Calu3 (cell line): ENCODE data around the gene CRELD2. TPM values are rescaled to one million over a fixed set of nuclear protein-coding genes. Genes with fewer than 3 reads are reported as not detected.

Experiments used
- BruUV-seq: library from RNA; stranded (reverse); fragments of 400-500 nt; replicated peaks from 2 replicates; lab custom pipeline; 2021; lab: Mats Ljungman, UMichigan
- CTCF ChIA-PET: fragments of 300-600 bp; sonication (Branson Sonifier 250); formaldehyde crosslinking; loops from one replicate; lab custom pipeline; 2022; ENCODE audit warnings: antibody characterized with exemption; lab: Charles Lee
- DNase-seq: peaks from one replicate; pipeline ENCODE4 v3.0.0; 2022
- H3K27ac Mint-ChIP-seq: one replicate; pipeline ENCODE4 v1.8.0; 2022; ENCODE audit warnings: mixed read lengths; ENCODE audit not compliant: unreplicated experiment
- H3K27me3 Mint-ChIP-seq: one replicate; pipeline ENCODE4 v1.8.0; 2022; ENCODE audit warnings: mixed read lengths; ENCODE audit not compliant: unreplicated experiment
- H3K36me3 Mint-ChIP-seq: one replicate; pipeline ENCODE4 v1.8.0; 2022; ENCODE audit warnings: mild to moderate bottlenecking, moderate library complexity, mixed read lengths; ENCODE audit not compliant: insufficient read depth, unreplicated experiment
- H3K4me1 Mint-ChIP-seq: one replicate; pipeline ENCODE4 v1.8.0; 2022; ENCODE audit warnings: mild to moderate bottlenecking, low read depth, mixed read lengths; ENCODE audit not compliant: unreplicated experiment
- H3K4me3 Mint-ChIP-seq: one replicate; pipeline ENCODE4 v1.8.0; 2022; ENCODE audit warnings: mild to moderate bottlenecking, low read depth, moderate library complexity, mixed read lengths; ENCODE audit not compliant: unreplicated experiment
- H3K9me3 Mint-ChIP-seq: one replicate; pipeline ENCODE4 v1.8.0; 2022; ENCODE audit warnings: low read depth, mixed read lengths; ENCODE audit not compliant: unreplicated experiment
- intact Hi-C: fragments of 100-400 bp; cut with micrococcal nuclease; formaldehyde crosslinking; loops from one replicate; pipeline ENCODE4 v1.10.0; 2022; ENCODE audit not compliant: unreplicated experiment
- total RNA-seq: library from RNA; stranded (reverse); gene quantifications from 2 replicates; pipeline ENCODE4 v1.2.3, GENCODE V29; 2022
- TF ChIP-seq, protein P1 (sequence below): fragments of 200-600 bp; IDR thresholded peaks from one replicate; pipeline ENCODE4 v1.8.0; 2022; ENCODE audit warnings: antibody characterized with exemption; ENCODE audit not compliant: unreplicated experiment

The CRELD2 gene
- total RNA-seq, 1 experiment from 2014 or later: 64.6 TPM

DNA sequence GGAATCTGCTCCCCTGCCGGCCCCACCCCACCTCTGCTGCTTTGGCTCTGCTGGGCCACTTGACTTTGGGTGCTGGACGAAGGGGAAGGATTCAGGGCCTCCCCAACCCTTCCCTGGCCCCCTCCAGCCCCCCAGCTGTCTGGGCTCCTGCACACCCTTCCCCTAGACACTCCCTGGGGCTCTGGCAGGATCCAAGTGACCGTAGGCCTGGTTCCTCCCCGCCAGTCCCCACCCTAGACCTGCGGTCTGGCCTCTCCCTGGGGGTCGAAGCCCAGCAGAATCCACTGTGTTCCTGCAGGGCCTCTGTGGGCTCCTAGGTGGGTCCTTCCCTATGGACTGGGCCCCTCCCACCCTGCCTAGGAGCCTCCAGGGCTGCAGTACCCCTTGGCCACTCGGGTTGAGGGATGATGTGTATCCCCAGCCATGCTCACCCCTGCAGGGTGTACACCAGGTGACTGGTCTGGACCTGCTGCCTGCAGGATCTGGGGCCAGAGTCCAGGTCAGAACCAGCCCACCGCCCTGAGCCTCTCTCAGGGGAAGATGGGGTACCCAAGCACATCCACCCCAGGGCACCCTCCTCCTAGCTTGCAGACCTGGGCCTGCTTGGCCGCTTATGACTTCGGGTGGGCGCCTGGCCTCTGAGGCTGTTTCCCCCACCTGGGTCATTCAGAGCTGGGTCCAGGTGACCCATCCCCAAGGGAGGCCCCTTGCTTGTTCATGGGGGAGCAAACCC, 47.8 kb downstream of the CRELD2 start:
- no peak for DNase-seq
- H3K36me3 Mint-ChIP-seq: peaks cover 83% of the 10 kb centered on the region
- peak overlapping the region; percentile 42 for H3K27ac Mint-ChIP-seq
- no TSS peak for BruUV-seq
- H3K27me3 Mint-ChIP-seq: no peaks in the 10 kb centered on the region
- no peaks in the 10 kb centered on the region for H3K9me3 Mint-ChIP-seq
- intact Hi-C loops: no loop called here
- peak overlapping the region; percentile 32 for H3K4me3 Mint-ChIP-seq
- peaks cover 18% of the 10 kb centered on the region for H3K4me1 Mint-ChIP-seq
- CTCF ChIA-PET: interaction anchor here (3.3 kb wide), 1 partner anchor 36 kb away, joined by 16 read pairs; no protein-coding TSS in a partner anchor
- TF ChIP-seq, protein P1, sequence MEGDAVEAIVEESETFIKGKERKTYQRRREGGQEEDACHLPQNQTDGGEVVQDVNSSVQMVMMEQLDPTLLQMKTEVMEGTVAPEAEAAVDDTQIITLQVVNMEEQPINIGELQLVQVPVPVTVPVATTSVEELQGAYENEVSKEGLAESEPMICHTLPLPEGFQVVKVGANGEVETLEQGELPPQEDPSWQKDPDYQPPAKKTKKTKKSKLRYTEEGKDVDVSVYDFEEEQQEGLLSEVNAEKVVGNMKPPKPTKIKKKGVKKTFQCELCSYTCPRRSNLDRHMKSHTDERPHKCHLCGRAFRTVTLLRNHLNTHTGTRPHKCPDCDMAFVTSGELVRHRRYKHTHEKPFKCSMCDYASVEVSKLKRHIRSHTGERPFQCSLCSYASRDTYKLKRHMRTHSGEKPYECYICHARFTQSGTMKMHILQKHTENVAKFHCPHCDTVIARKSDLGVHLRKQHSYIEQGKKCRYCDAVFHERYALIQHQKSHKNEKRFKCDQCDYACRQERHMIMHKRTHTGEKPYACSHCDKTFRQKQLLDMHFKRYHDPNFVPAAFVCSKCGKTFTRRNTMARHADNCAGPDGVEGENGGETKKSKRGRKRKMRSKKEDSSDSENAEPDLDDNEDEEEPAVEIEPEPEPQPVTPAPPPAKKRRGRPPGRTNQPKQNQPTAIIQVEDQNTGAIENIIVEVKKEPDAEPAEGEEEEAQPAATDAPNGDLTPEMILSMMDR: no peak

DNA sequence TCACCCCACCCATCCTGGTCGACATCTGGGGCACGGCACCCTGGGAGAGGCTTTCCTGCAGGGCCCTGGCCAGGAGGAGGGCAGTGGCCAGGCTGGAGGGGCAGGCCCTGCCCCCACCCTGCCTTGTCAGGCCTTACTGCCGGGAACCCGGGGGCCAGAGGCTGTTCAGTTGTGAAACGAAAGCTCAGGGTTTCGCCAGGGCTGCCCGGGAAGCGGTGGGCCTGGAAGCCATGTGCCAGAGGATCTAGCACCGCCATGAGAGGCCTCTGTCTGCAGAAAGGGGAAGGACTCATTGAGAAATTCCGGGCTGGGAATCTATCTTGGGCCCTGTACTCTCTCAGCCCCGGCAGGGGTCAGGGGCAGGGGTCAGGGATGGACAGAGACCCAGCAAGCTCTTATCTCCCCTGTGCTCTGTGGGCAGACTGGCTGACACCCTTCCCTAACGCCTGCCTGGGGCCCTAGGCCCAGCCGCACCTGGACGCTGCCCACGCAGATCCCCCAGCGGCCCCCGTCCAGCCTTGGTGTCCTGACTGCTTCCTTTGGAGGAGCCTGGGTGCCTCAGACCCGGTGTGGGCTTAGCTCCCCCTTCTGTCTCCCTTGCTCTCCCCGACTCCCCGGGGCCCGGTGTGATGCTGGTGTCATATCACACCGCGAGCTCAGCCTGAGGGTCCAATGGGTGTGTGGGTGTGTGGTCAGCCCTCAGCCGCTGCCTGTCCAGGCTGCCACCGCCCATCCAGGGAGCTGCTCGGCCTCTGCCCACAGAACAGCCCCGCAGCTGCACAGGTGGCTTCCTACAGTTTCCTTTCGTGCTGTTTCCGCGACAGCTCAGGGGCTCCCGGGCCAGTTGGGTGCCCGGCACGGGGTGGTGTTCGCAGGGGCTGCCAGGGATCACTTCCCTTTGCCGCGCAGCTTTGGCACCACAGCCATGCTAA, 48.6 kb downstream of the CRELD2 start:
- Mint-ChIP-seq H3K9me3 (no peaks in the 10 kb centered on the region), H3K27me3 (no peaks in the 10 kb centered on the region), H3K36me3 (peaks cover 76% of the 10 kb centered on the region), H3K4me1 (peaks cover 18% of the 10 kb centered on the region), H3K4me3 (peak overlapping the region; percentile 26), H3K27ac (peak overlapping the region; percentile 7)
- DNase-seq: no peak
- BruUV-seq: no TSS peak
- TF ChIP-seq, protein P1: no peak
- CTCF ChIA-PET: interaction anchor here (0.6 to 3.3 kb wide), 3 partner anchors 16 to 37 kb away, joined by 4 to 16 read pairs (median 5); no protein-coding TSS in a partner anchor
- intact Hi-C loops: no loop called here

DNA sequence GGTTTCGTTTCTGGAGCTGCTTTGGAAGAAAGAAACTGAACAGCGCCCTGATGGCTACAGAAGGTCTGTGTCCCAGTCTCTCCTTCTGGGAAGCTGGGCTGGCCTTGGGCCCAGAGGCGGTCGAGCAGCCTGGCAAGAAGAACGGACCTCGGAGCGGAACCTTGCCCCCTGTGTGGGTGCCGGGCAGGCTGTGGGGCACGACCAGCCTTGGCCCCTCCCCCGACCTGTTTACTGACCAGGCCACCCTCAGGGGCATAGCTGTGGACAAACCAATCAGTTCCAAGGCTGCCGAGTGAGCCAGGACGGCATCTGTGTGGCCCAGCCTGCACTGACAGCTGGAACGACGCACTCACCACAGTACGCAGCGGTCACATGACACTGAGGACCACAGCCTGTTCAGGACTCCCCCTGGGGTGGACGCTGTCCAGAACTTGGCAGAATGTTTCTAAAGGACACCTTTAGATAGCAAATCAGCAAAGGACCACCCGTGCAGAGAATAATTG, 49.3 kb downstream of the CRELD2 start:
- intact Hi-C loops: no loop called here
- no peak for DNase-seq
- CTCF ChIA-PET: interaction anchor here (1.4 to 3.3 kb wide), 2 partner anchors 17 to 37 kb away, joined by 4 to 16 read pairs; no protein-coding TSS in a partner anchor
- peaks cover 18% of the 10 kb centered on the region for H3K4me1 Mint-ChIP-seq
- H3K4me3 Mint-ChIP-seq: no peak overlapping the region
- no peaks in the 10 kb centered on the region for H3K27me3 Mint-ChIP-seq
- no peaks in the 10 kb centered on the region for H3K9me3 Mint-ChIP-seq
- TF ChIP-seq, protein P1: no peak
- BruUV-seq: no TSS peak
- H3K27ac Mint-ChIP-seq: peak overlapping the region; percentile 7
- peaks cover 69% of the 10 kb centered on the region for H3K36me3 Mint-ChIP-seq

DNA sequence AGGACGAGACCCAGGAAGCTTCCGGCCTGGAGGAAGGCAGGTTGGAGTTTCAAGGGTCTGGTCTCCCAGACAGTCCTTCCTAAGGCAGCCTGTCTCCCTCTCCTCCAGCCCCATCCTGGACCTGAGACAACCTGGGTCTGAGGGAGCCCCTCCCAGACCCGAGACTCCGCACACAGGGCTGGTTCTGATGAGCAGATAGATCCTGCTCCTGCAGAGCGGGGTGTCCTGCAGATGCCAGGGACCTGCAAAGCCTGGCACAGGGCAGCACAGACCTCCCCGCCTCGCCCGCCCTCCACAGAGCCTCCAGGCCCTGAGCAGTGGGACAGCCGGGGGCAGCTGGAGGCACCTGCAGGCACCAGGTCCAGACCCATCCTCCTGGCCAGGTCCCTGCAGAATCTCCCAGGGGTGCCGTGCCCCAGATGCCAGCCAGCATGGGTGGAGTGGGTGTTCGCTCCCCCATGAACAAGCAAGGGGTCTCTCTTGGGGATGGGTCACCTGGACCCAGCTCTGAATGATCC, 49.9 kb downstream of the CRELD2 start:
- no peaks in the 10 kb centered on the region for H3K27me3 Mint-ChIP-seq

More for the DNA sequence above, 49.9 kb downstream of the CRELD2 start:
- no peak overlapping the region for H3K4me3 Mint-ChIP-seq
- peaks cover 18% of the 10 kb centered on the region for H3K4me1 Mint-ChIP-seq
- TF ChIP-seq, protein P1: no peak
- peaks cover 63% of the 10 kb centered on the region for H3K36me3 Mint-ChIP-seq
- H3K9me3 Mint-ChIP-seq: no peaks in the 10 kb centered on the region
- H3K27ac Mint-ChIP-seq: no peak overlapping the region
- intact Hi-C loops: no loop called here
- BruUV-seq: no TSS peak
- DNase-seq: no peak
- CTCF ChIA-PET: interaction anchor here (3.3 kb wide), 1 partner anchor 38 kb away, joined by 16 read pairs; no protein-coding TSS in a partner anchor
